ENCODE results near the gene F3. TPM values are rescaled to one million over a fixed set of nuclear protein-coding genes. Genes with fewer than 3 reads are reported as not detected.

F3 gene
- total and polyA plus RNA-seq, 2 experiments from 2014 or later = 93.7 to 116 TPM

GRCh38 chr1:94519351-94519750 lies 22.2 kb downstream of the F3 start:
- in situ Hi-C loops (cut with MboI) = no loop called here
- H3K27ac ChIP-seq = no peak overlapping the region
- no peaks in the 10 kb centered on the region for H3K9me3 ChIP-seq (ENCODE audit: low read depth)
- H3K4me3 ChIP-seq = no peak overlapping the region
- 30 to 41% methylated on average over 2 of the region's 2 CpGs for WGBS, 2 experiments (ENCODE audit: low coverage in 1 of 2, low lambda C conversion rate in 2 of 2, missing lambda C conversion rate in 2 of 2)
- no peak for TF ChIP-seq EZH2phosphoT487 (IDR thresholded peaks at IDR 0.05; ENCODE audit: insufficient read depth, low read depth)
- no peak for TF ChIP-seq EZH2 (IDR thresholded peaks at IDR 0.05; ENCODE audit: insufficient read depth, poor library complexity, severe bottlenecking)
- no peaks in the 10 kb centered on the region for H3K27me3 ChIP-seq (replicated peaks; ENCODE audit: insufficient read depth)
- no peak for DNase-seq
- no peaks in the 10 kb centered on the region for H4K20me1 ChIP-seq (ENCODE audit: insufficient read depth)
- no peak overlapping the region for H3K4me2 ChIP-seq (ENCODE audit: unreplicated experiment)
- 0 out of 2 replicates have a peak, but pooled peaks cover 4% of the 10 kb centered on the region for H3K36me3 ChIP-seq (ENCODE audit: low read depth)
- no peak overlapping the region for H2AFZ ChIP-seq
- no peaks in the 10 kb centered on the region for H3F3A ChIP-seq (ENCODE audit: insufficient read depth)
- H3K9me2 ChIP-seq (ENCODE audit: insufficient read depth) = no peaks in the 10 kb centered on the region
- H3K9ac ChIP-seq = no peak overlapping the region
- H3K4me1 ChIP-seq (ENCODE audit: insufficient read depth) = peaks cover 17% of the 10 kb centered on the region
- no peaks in the 10 kb centered on the region for H3K79me2 ChIP-seq (ENCODE audit: insufficient read depth)

GRCh38 chr1:94515296-94515947 lies 26.1 kb downstream of the F3 start:
- 0 out of 2 replicates have a peak, but pooled peaks cover 4% of the 10 kb centered on the region for H3K36me3 ChIP-seq (ENCODE audit: low read depth)
- H3K27me3 ChIP-seq (replicated peaks; ENCODE audit: insufficient read depth) = no peaks in the 10 kb centered on the region
- no peaks in the 10 kb centered on the region for H3F3A ChIP-seq (ENCODE audit: insufficient read depth)
- no peak overlapping the region for H3K27ac ChIP-seq
- DNase-seq = no peak
- H3K79me2 ChIP-seq (ENCODE audit: insufficient read depth) = no peaks in the 10 kb centered on the region
- in situ Hi-C loops (cut with MboI) = no loop called here
- H4K20me1 ChIP-seq (ENCODE audit: insufficient read depth) = no peaks in the 10 kb centered on the region
- H3K4me1 ChIP-seq (ENCODE audit: insufficient read depth) = peaks cover 3% of the 10 kb centered on the region; the same call in 1 of the 2 replicates
- TF ChIP-seq EZH2phosphoT487 (IDR thresholded peaks at IDR 0.05; ENCODE audit: insufficient read depth, low read depth) (no peak), EZH2 (IDR thresholded peaks at IDR 0.05; ENCODE audit: insufficient read depth, poor library complexity, severe bottlenecking) (no peak)
- H3K9me3 ChIP-seq (ENCODE audit: low read depth) = no peaks in the 10 kb centered on the region
- no peak overlapping the region for H3K4me2 ChIP-seq (ENCODE audit: unreplicated experiment)
- no peaks in the 10 kb centered on the region for H3K9me2 ChIP-seq (ENCODE audit: insufficient read depth)
- WGBS, 2 experiments (ENCODE audit: low coverage in 1 of 2, low lambda C conversion rate in 2 of 2, missing lambda C conversion rate in 2 of 2) = 55 to 75% methylated on average over 1 of the region's 1 CpG
- H3K4me3 ChIP-seq = no peak overlapping the region
- no peak overlapping the region for H2AFZ ChIP-seq
- no peak overlapping the region for H3K9ac ChIP-seq

- peak; percentile 61 for DNase-seq
- no peaks in the 10 kb centered on the region for H3F3A ChIP-seq (ENCODE audit: insufficient read depth)
- H3K9me2 ChIP-seq (ENCODE audit: insufficient read depth) = no peaks in the 10 kb centered on the region
- TF ChIP-seq EZH2 (IDR thresholded peaks at IDR 0.05; ENCODE audit: insufficient read depth, poor library complexity, severe bottlenecking) (no peak), EZH2phosphoT487 (IDR thresholded peaks at IDR 0.05; ENCODE audit: insufficient read depth, low read depth) (no peak)
- no peaks in the 10 kb centered on the region for H4K20me1 ChIP-seq (ENCODE audit: insufficient read depth)
- no peaks in the 10 kb centered on the region for H3K79me2 ChIP-seq (ENCODE audit: insufficient read depth)
- WGBS, 2 experiments (ENCODE audit: low coverage in 1 of 2, low lambda C conversion rate in 2 of 2, missing lambda C conversion rate in 2 of 2) = 72 to 75% methylated on average over 2 of the region's 2 CpGs
- no peak overlapping the region for H3K4me2 ChIP-seq (ENCODE audit: unreplicated experiment)
- H3K4me3 ChIP-seq = no peak overlapping the region
- H3K4me1 ChIP-seq (ENCODE audit: insufficient read depth) = no peaks in the 10 kb centered on the region
- no peaks in the 10 kb centered on the region for H3K27me3 ChIP-seq (replicated peaks; ENCODE audit: insufficient read depth)
- no peak overlapping the region for H3K9ac ChIP-seq
- no peak overlapping the region for H3K27ac ChIP-seq
- H3K9me3 ChIP-seq (ENCODE audit: low read depth) = no peaks in the 10 kb centered on the region
- 0 out of 2 replicates have a peak, but pooled peaks cover 4% of the 10 kb centered on the region for H3K36me3 ChIP-seq (ENCODE audit: low read depth)
- no peak overlapping the region for H2AFZ ChIP-seq
- in situ Hi-C loops (cut with MboI) = no loop called here
These were observed 27.3 kb downstream of the F3 start for GRCh38 chr1:94514095-94514727.

DNA sequence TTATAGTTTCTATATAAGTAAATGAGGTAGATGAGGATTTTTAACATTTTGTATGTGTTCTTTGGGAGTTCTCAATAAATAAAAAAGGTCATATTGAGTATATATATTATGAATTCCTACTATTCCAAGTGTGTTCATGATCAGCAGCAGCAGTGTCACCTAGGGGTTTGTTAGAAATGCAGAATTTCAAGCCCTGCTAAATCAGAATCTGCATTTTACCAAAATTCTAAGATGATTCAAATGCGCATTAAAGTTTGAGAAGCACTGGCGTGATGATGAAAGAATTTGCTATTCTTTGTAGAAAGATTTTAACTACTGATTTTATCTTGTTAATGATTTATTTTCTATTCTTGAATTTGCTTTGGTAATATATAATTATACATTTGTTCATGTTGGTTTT lies 28.7 kb downstream of the F3 start:
- Histone ChIP-seq H3K27ac (no peak overlapping the region), H3K27me3 (replicated peaks; ENCODE audit: insufficient read depth) (no peaks in the 10 kb centered on the region), H3K79me2 (ENCODE audit: insufficient read depth) (no peaks in the 10 kb centered on the region), H3K9me3 (ENCODE audit: low read depth) (no peaks in the 10 kb centered on the region), H3F3A (ENCODE audit: insufficient read depth) (no peaks in the 10 kb centered on the region), H3K9me2 (ENCODE audit: insufficient read depth) (no peaks in the 10 kb centered on the region), H3K4me3 (no peak overlapping the region), H3K4me1 (ENCODE audit: insufficient read depth) (no peaks in the 10 kb centered on the region), H4K20me1 (ENCODE audit: insufficient read depth) (no peaks in the 10 kb centered on the region), H2AFZ (no peak overlapping the region), H3K36me3 (ENCODE audit: low read depth) (0 out of 2 replicates have a peak, but pooled peaks cover 4% of the 10 kb centered on the region), H3K4me2 (ENCODE audit: unreplicated experiment) (no peak overlapping the region), H3K9ac (no peak overlapping the region)
- WGBS, 2 experiments (ENCODE audit: low coverage in 1 of 2, low lambda C conversion rate in 2 of 2, missing lambda C conversion rate in 2 of 2) = 97 to 99% methylated on average over 2 of the region's 2 CpGs
- TF ChIP-seq EZH2 (IDR thresholded peaks at IDR 0.05; ENCODE audit: insufficient read depth, poor library complexity, severe bottlenecking) (no peak), EZH2phosphoT487 (IDR thresholded peaks at IDR 0.05; ENCODE audit: insufficient read depth, low read depth) (no peak)
- in situ Hi-C loops (cut with MboI) = no loop called here
- DNase-seq = no peak
